Mesendoderm (in vitro differentiated cells): ENCODE measurements around the gene SAP30.

Experiments
- DNase-seq: peaks from one replicate; pipeline ENCODE4 v3.0.0; 2013
- H2AK5ac ChIP-seq: 2 replicates; pipeline ENCODE4 v1.6.1; 2013; ENCODE audit warnings: low read length, inconsistent platforms
- H2BK120ac ChIP-seq: 2 replicates; pipeline ENCODE4 v1.6.1; 2013; ENCODE audit warnings: low read depth, mild to moderate bottlenecking, low read length, moderate library complexity, mixed read lengths
- H2BK15ac ChIP-seq: replicated peaks from 2 replicates; pipeline ENCODE4 v1.6.1; 2013; ENCODE audit warnings: low read depth, mild to moderate bottlenecking, moderate library complexity
- H2BK5ac ChIP-seq: 2 replicates; pipeline ENCODE4 v1.6.1; 2013; ENCODE audit warnings: low read length, inconsistent platforms
- H3K18ac ChIP-seq: 2 replicates; pipeline ENCODE4 v1.6.1; 2013; ENCODE audit warnings: mild to moderate bottlenecking, low read length, mixed read lengths
- H3K23ac ChIP-seq: one replicate; pipeline ENCODE4 v1.6.1; 2013; ENCODE audit warnings: low read length
- H3K27ac ChIP-seq: 2 replicates; pipeline ENCODE4 v1.5.1; 2013; ENCODE audit warnings: low read depth, mild to moderate bottlenecking, inconsistent platforms, low read length, moderate library complexity
- H3K27me3 ChIP-seq: 2 replicates; pipeline ENCODE4 v1.6.1; 2013; ENCODE audit warnings: low read length, control low read depth, mild to moderate bottlenecking, inconsistent platforms; ENCODE audit not compliant: insufficient read depth, poor library complexity
- H3K36me3 ChIP-seq: 2 replicates; pipeline ENCODE4 v1.6.1; 2013; ENCODE audit warnings: low read length, inconsistent platforms; ENCODE audit not compliant: control insufficient read depth, insufficient read depth
- H3K4ac ChIP-seq: one replicate; pipeline ENCODE4 v1.6.1; 2013; ENCODE audit warnings: low read depth, mild to moderate bottlenecking, low read length, moderate library complexity
- H3K4me1 ChIP-seq: 2 replicates; pipeline ENCODE4 v1.6.1; 2013; ENCODE audit warnings: low read depth, low read length, inconsistent platforms; ENCODE audit not compliant: control insufficient read depth
- H3K4me2 ChIP-seq: 2 replicates; pipeline ENCODE4 v1.6.1; 2013; ENCODE audit warnings: low read length
- H3K4me3 ChIP-seq: 2 replicates; pipeline ENCODE4 v1.5.1; 2013; ENCODE audit warnings: mild to moderate bottlenecking, low read length
- H3K56ac ChIP-seq: one replicate; pipeline ENCODE4 v1.6.1; 2013; ENCODE audit warnings: low read length
- H3K79me1 ChIP-seq: 2 replicates; pipeline ENCODE4 v1.6.1; 2013; ENCODE audit warnings: low read length, inconsistent platforms
- H3K79me2 ChIP-seq: 2 replicates; pipeline ENCODE4 v1.6.1; 2013; ENCODE audit warnings: mild to moderate bottlenecking, low read length; ENCODE audit not compliant: control insufficient read depth, insufficient read depth
- H3K9ac ChIP-seq: 2 replicates; pipeline ENCODE4 v1.6.1; 2013; ENCODE audit warnings: low read length, inconsistent platforms
- H4K5ac ChIP-seq: one replicate; pipeline ENCODE4 v1.6.1; 2013; ENCODE audit warnings: low read length
- H4K8ac ChIP-seq: one replicate; pipeline ENCODE4 v1.6.1; 2013; ENCODE audit warnings: low read depth, mild to moderate bottlenecking, control low read depth, low read length, moderate library complexity
- WGBS: extraction: QIAGEN DNeasy Blood & Tissue Kit; methylation state at CpG from one replicate; pipeline ENCODE4 v1.1.7; 2013; ENCODE audit warnings: low lambda C conversion rate, missing lambda C conversion rate; ENCODE audit not compliant: insufficient coverage; ENCODE audit errors: extremely low coverage; 5-methylcytosine and 5-hydroxymethylcytosine counted together

SAP30 gene

GRCh38 chr4:173403051-173403450 lies 32.3 kb downstream of the SAP30 start:
- DNase-seq = peak; percentile 72
- H2BK120ac ChIP-seq = no peak overlapping the region
- no CpG with 5 or more reads among the region's 2 CpGs for WGBS

GRCh38 chr4:173404296-173404865 lies 33.6 kb downstream of the SAP30 start:
- WGBS = no CpG with 5 or more reads among the region's 3 CpGs
- H3K36me3 ChIP-seq = no peaks in the 10 kb centered on the region
- no peak overlapping the region for H2BK15ac ChIP-seq

More at GRCh38 chr4:173403051-173403450, 32.3 kb downstream of the SAP30 start:
- no peak overlapping the region for H3K18ac ChIP-seq
- H4K5ac ChIP-seq = no peak overlapping the region
- H3K27ac ChIP-seq = no peak overlapping the region
- no peak overlapping the region for H4K8ac ChIP-seq
- no peak overlapping the region for H2AK5ac ChIP-seq
- no peaks in the 10 kb centered on the region for H3K79me2 ChIP-seq
- no peak overlapping the region for H3K4ac ChIP-seq
- H2BK15ac ChIP-seq = no peak overlapping the region
- no peaks in the 10 kb centered on the region for H3K79me1 ChIP-seq
- H3K36me3 ChIP-seq = no peaks in the 10 kb centered on the region
- H3K9ac ChIP-seq = no peak overlapping the region
- H3K23ac ChIP-seq = no peak overlapping the region
- H3K27me3 ChIP-seq = no peaks in the 10 kb centered on the region
- no peak overlapping the region for H2BK5ac ChIP-seq
- H3K4me2 ChIP-seq = no peak overlapping the region
- no peak overlapping the region for H3K4me3 ChIP-seq
- H3K4me1 ChIP-seq = no peaks in the 10 kb centered on the region
- H3K56ac ChIP-seq = no peak overlapping the region

GRCh38 chr4:173405840-173406606 lies 35.3 kb downstream of the SAP30 start:
- Histone ChIP-seq H3K23ac (no peak overlapping the region), H2BK5ac (no peak overlapping the region)

More at GRCh38 chr4:173404296-173404865, 33.6 kb downstream of the SAP30 start:
- Histone ChIP-seq H2AK5ac (no peak overlapping the region), H3K27ac (no peak overlapping the region), H3K9ac (no peak overlapping the region), H2BK120ac (no peak overlapping the region), H3K18ac (no peak overlapping the region), H3K79me1 (no peaks in the 10 kb centered on the region), H3K4me1 (no peaks in the 10 kb centered on the region), H3K4me3 (no peak overlapping the region), H3K56ac (no peak overlapping the region), H3K23ac (no peak overlapping the region), H4K5ac (no peak overlapping the region), H4K8ac (no peak overlapping the region), H3K4me2 (no peak overlapping the region), H3K27me3 (no peaks in the 10 kb centered on the region), H3K79me2 (no peaks in the 10 kb centered on the region), H2BK5ac (no peak overlapping the region), H3K4ac (no peak overlapping the region)
- no peak for DNase-seq

DNA sequence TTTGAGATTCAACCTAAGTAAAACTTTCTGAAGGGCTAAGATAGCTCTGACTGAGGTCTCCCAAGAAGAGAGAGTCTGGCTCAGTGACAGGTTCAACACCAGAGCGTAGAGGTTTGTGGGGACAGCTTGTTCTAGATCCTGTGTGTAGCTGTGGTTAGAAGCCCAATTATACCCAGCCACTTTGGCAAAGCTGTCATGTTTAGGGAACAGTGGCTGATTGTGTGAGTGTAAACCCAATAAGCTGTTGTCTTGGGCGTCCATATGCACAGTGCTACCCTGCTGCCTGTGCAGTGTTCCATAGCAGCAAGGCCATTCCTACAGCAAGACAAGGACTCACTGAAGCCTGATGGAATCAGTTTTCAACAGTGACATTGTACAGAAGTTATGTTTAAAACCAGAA lies 39.3 kb downstream of the SAP30 start:
- Histone ChIP-seq H3K36me3 (no peaks in the 10 kb centered on the region), H3K4me2 (no peak overlapping the region), H4K8ac (no peak overlapping the region), H3K18ac (no peak overlapping the region), H3K79me1 (no peaks in the 10 kb centered on the region), H3K4me3 (no peak overlapping the region), H3K79me2 (no peaks in the 10 kb centered on the region), H2BK120ac (no peak overlapping the region), H2AK5ac (no peak overlapping the region), H2BK15ac (no peak overlapping the region), H3K27ac (no peak overlapping the region), H4K5ac (no peak overlapping the region), H3K23ac (no peak overlapping the region), H3K4me1 (no peaks in the 10 kb centered on the region), H3K56ac (no peak overlapping the region), H3K27me3 (no peaks in the 10 kb centered on the region), H2BK5ac (no peak overlapping the region), H3K9ac (no peak overlapping the region), H3K4ac (no peak overlapping the region)
- no peak for DNase-seq
- no CpG with 5 or more reads among the region's 2 CpGs for WGBS

More at GRCh38 chr4:173405840-173406606, 35.3 kb downstream of the SAP30 start:
- Histone ChIP-seq H3K27me3 (no peaks in the 10 kb centered on the region), H3K56ac (no peak overlapping the region), H2AK5ac (no peak overlapping the region), H3K79me2 (no peaks in the 10 kb centered on the region), H3K4me1 (no peaks in the 10 kb centered on the region), H3K18ac (no peak overlapping the region), H3K4ac (no peak overlapping the region), H3K4me3 (no peak overlapping the region), H4K5ac (no peak overlapping the region), H3K27ac (no peak overlapping the region), H3K36me3 (no peaks in the 10 kb centered on the region), H3K9ac (no peak overlapping the region), H3K4me2 (no peak overlapping the region), H3K79me1 (no peaks in the 10 kb centered on the region), H2BK15ac (no peak overlapping the region), H2BK120ac (no peak overlapping the region), H4K8ac (no peak overlapping the region)
- no CpG with 5 or more reads among the region's 4 CpGs for WGBS
- no peak for DNase-seq

- Histone ChIP-seq H3K4ac (no peak overlapping the region), H4K5ac (no peak overlapping the region), H3K27ac (no peak overlapping the region), H3K18ac (no peak overlapping the region), H3K56ac (no peak overlapping the region), H3K4me2 (no peak overlapping the region), H2BK120ac (no peak overlapping the region), H2BK15ac (no peak overlapping the region), H2AK5ac (no peak overlapping the region), H3K4me3 (no peak overlapping the region), H3K79me1 (no peaks in the 10 kb centered on the region), H3K4me1 (no peaks in the 10 kb centered on the region), H2BK5ac (no peak overlapping the region), H3K36me3 (no peaks in the 10 kb centered on the region), H3K23ac (no peak overlapping the region), H3K27me3 (no peaks in the 10 kb centered on the region), H3K9ac (no peak overlapping the region), H3K79me2 (no peaks in the 10 kb centered on the region), H4K8ac (no peak overlapping the region)
- WGBS = no CpG with 5 or more reads among the region's 4 CpGs
- DNase-seq = no peak
Measured at GRCh38 chr4:173411106-173411693, 40.4 kb downstream of the SAP30 start.
